ENCODE data around the gene SYT12. TPM values are rescaled to one million over a fixed set of nuclear protein-coding genes. Genes with fewer than 3 reads are reported as not detected.

Gene SYT12
- total and polyA plus RNA-seq, 10 donors = 0.02 to 0.13 (median 0.05) TPM; not detected in 7

- Histone ChIP-seq H3K27ac (peak within 1 kb of the TSS in 3 of 8 donors; percentile 2 to 28 (median 24)), H3K36me3 (no peaks in the 10 kb centered on the region), H3K4me3 (peak within 1 kb of the TSS; percentile 22 to 70 (median 40)), H3K9me3 (no peaks in the 10 kb centered on the region), H3K4me1 (peaks cover 8 to 48% (median 32%) of the 10 kb centered on the region in 6 donors), H3K27me3 (replicated peaks in 1 of 7) (peaks cover 0 to 54% (median 13%) of the 10 kb centered on the region in 7 donors)
- intact Hi-C loops (cut with DNase I; ENCODE audit: low total_unique reads) = no loop called here
- TF ChIP-seq CTCF (IDR thresholded peaks at IDR 0.05 in 8 of 11, conservative IDR thresholded peaks at IDR 0.05 in 3 of 11) (no peak), POLR2A (IDR thresholded peaks at IDR 0.05) (no peak), POLR2AphosphoS5 (IDR thresholded peaks at IDR 0.05) (peak in 1 of 3 donors; percentile 24)
- DNase-seq = peak; percentile 87
- WGBS, 5 donors = 8 to 30% (median 12%) methylated on average over 10 to 72 of the region's 72 CpGs
These were observed 33.6 kb downstream of the SYT12 start, which contains the start of gene RHOD for GRCh38 chr11:67056267-67057204. TSS of gene RHOD (plus strand) at chr11:67056847. CDS start at chr11:67056903, 56 bp downstream.

GRCh38 chr11:67057205-67057672, 34.3 kb downstream of the SYT12 start:
- peaks cover 0 to 47% (median 13%) of the 10 kb centered on the region in 7 donors for H3K27me3 ChIP-seq (replicated peaks in 1 of 7)
- H3K36me3 ChIP-seq = no peaks in the 10 kb centered on the region
- no peaks in the 10 kb centered on the region for H3K9me3 ChIP-seq
- no peak for DNase-seq
- peak overlapping the region; percentile 22 to 70 (median 40) for H3K4me3 ChIP-seq
- WGBS, 5 donors = 71 to 86% (median 79%) methylated on average over 4 to 10 of the region's 10 CpGs
- H3K4me1 ChIP-seq = peaks cover 8 to 48% (median 32%) of the 10 kb centered on the region in 6 donors
- intact Hi-C loops (cut with DNase I; ENCODE audit: low total_unique reads) = no loop called here
- H3K27ac ChIP-seq = peak overlapping the region in 1 of 8 donors; percentile 24
- no peak for TF ChIP-seq POLR2A (IDR thresholded peaks at IDR 0.05)
- no peak for TF ChIP-seq POLR2AphosphoS5 (IDR thresholded peaks at IDR 0.05)
- no peak for TF ChIP-seq CTCF (IDR thresholded peaks at IDR 0.05 in 8 of 11, conservative IDR thresholded peaks at IDR 0.05 in 3 of 11)

GRCh38 chr11:67058506-67058905, 35.6 kb downstream of the SYT12 start:
- Histone ChIP-seq H3K4me3 (no peak overlapping the region), H3K27me3 (replicated peaks in 1 of 7) (peaks cover 0 to 36% (median 13%) of the 10 kb centered on the region in 7 donors), H3K27ac (no peak overlapping the region), H3K36me3 (no peaks in the 10 kb centered on the region), H3K4me1 (peaks cover 8 to 48% (median 32%) of the 10 kb centered on the region in 6 donors), H3K9me3 (no peaks in the 10 kb centered on the region)
- 81 to 96% (median 88%) methylated on average over 8 of the region's 8 CpGs for WGBS, 5 donors
- no peak for DNase-seq
- intact Hi-C loops (cut with DNase I; ENCODE audit: low total_unique reads) = no loop called here
- TF ChIP-seq POLR2A (IDR thresholded peaks at IDR 0.05) (no peak), POLR2AphosphoS5 (IDR thresholded peaks at IDR 0.05) (no peak), CTCF (IDR thresholded peaks at IDR 0.05 in 8 of 11, conservative IDR thresholded peaks at IDR 0.05 in 3 of 11) (no peak)

GRCh38 chr11:67059671-67060070, 36.7 kb downstream of the SYT12 start:
- Histone ChIP-seq H3K4me1 (peaks cover 8 to 38% (median 27%) of the 10 kb centered on the region in 6 donors), H3K4me3 (no peak overlapping the region), H3K9me3 (no peaks in the 10 kb centered on the region), H3K27me3 (replicated peaks in 1 of 7) (peaks cover 0 to 30% (median 13%) of the 10 kb centered on the region in 7 donors), H3K27ac (peak overlapping the region in 4 of 8 donors; percentile 10 to 53 (median 32)), H3K36me3 (no peaks in the 10 kb centered on the region)
- intact Hi-C loops (cut with DNase I; ENCODE audit: low total_unique reads) = no loop called here
- WGBS, 5 donors = 71 to 87% (median 80%) methylated on average over 3 of the region's 3 CpGs
- DNase-seq = no peak
- TF ChIP-seq CTCF (IDR thresholded peaks at IDR 0.05 in 8 of 11, conservative IDR thresholded peaks at IDR 0.05 in 3 of 11) (no peak), POLR2AphosphoS5 (IDR thresholded peaks at IDR 0.05) (no peak), POLR2A (IDR thresholded peaks at IDR 0.05) (no peak)
